SK-N-MC (cell line): Measurements from ENCODE around the gene AHR.
A peak's percentile ranks its signal among the peaks of the same experiment; 100 is the strongest.

Experiments
- DNase-seq: peaks from one replicate; pipeline ENCODE4 v3.0.0-alpha.2; 2011; ENCODE audit warnings: low read depth, low spot score
- H3K27ac ChIP-seq: fragments of 200-600 bp; sonication (generic); 2 replicates; pipeline ENCODE4 v1.5.1; 2016; ENCODE audit warnings: mixed run types
- H3K36me3 ChIP-seq: fragments of 200-600 bp; sonication (generic); 2 replicates; pipeline ENCODE4 v1.6.1; 2017; ENCODE audit warnings: antibody characterized with exemption, low read length, mixed read lengths; ENCODE audit not compliant: insufficient read depth
- H3K4me3 ChIP-seq: fragments of 200-600 bp; sonication (generic); 2 replicates; pipeline ENCODE4 v1.5.1; 2016
- H3K9ac ChIP-seq: fragments of 200-600 bp; sonication (generic); 2 replicates; pipeline ENCODE4 v1.8.0; 2017; ENCODE audit warnings: mixed run types, mixed read lengths; ENCODE audit not compliant: insufficient read length
- H3K9me3 ChIP-seq: fragments of 200-600 bp; sonication (generic); 2 replicates; pipeline ENCODE4 v1.6.1; 2017; ENCODE audit warnings: low read depth, mild to moderate bottlenecking, antibody characterized with exemption, low read length, moderate library complexity, mixed read lengths
- EZH2 ChIP-seq: fragments of 200-600 bp; sonication (generic); IDR thresholded peaks from one replicate; pipeline ENCODE4 v1.6.1; 2017; ENCODE audit warnings: antibody characterized with exemption
- FOXP2 ChIP-seq: optimal IDR thresholded peaks from 2 replicates; pipeline ENCODE3; 2011; ENCODE audit warnings: mild to moderate bottlenecking, moderate library complexity; ENCODE audit not compliant: insufficient read depth; ENCODE audit errors: extremely low read length, control extremely low read depth
- POLR2AphosphoS5 ChIP-seq: IDR thresholded peaks from 2 replicates; pipeline ENCODE4 v1.6.1; 2012; ENCODE audit warnings: mild to moderate bottlenecking, low read depth, low read length, borderline replicate concordance

The AHR gene

DNA sequence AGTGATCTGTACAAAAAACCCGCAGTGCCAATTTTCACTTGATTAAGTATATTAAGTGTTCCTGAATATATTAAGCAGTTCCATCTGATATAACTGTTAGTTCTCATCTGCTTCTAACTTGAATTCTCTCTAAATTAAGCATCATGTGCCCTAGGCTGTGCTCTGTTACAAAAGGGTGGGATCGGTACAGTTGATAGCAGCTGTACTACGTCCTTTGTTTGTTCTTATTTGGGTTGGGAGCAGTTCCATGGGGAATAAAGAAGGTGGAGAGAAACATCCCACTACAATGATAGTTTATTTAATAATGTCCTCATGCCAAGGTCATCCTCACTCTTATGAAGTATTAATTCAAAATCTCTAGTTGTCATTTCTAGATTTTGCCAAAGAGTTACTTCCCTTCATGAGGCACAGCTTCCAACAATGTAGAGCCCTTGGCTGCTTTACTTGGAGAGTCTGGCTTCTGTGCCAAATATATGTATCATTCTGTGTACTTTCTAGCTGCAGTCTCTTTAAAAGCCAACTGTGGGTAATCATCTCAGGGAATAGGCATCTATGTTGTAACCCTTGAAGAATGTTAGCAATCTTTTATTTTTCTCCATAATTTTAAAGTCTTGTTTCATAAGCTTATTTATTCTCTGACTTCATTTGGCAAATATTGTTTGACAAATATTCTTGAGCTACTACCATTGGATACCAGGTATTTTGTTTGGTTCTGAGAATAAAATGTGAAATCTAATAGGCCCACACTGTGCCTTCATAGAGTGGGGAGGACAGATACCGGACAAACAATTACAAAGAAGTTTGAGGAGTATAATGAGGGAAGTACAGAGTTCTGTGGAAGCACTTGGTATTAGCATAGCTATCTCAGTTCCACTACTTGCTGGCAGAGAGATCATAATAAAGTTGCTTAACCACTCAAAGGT lies 22.4 kb upstream of the AHR start:
- TF ChIP-seq EZH2 = no peak
- no peak for TF ChIP-seq POLR2AphosphoS5
- no peak for TF ChIP-seq FOXP2
- no peak for DNase-seq
- H3K4me3 ChIP-seq = peak overlapping the region; percentile 13; the same call in 1 of the 2 replicates
- H3K36me3 ChIP-seq = no peaks in the 10 kb centered on the region
- H3K9ac ChIP-seq = no peak overlapping the region
- H3K27ac ChIP-seq = peak overlapping the region; percentile 33; the same call in 1 of the 2 replicates
- H3K9me3 ChIP-seq = no peaks in the 10 kb centered on the region

DNA sequence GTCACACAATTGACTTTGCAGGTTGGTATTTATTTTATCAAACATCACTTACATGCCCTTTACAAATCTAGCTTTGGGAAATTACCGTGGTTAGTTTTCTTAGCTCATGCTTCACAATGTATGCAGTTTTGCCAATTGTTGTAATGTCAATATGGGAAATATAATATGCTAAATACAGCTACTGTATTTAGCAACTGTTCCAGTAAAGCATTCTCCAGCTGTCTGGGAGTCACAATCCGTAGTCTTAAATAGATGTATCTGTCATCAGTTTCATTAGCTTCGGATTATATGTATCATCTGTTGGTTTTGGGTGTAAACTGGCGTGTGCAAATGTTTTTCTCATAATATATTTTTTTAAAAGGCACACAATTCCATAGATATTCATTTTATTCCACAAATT lies 19.4 kb upstream of the AHR start:
- H3K36me3 ChIP-seq = no peaks in the 10 kb centered on the region
- no peak for DNase-seq

DNA sequence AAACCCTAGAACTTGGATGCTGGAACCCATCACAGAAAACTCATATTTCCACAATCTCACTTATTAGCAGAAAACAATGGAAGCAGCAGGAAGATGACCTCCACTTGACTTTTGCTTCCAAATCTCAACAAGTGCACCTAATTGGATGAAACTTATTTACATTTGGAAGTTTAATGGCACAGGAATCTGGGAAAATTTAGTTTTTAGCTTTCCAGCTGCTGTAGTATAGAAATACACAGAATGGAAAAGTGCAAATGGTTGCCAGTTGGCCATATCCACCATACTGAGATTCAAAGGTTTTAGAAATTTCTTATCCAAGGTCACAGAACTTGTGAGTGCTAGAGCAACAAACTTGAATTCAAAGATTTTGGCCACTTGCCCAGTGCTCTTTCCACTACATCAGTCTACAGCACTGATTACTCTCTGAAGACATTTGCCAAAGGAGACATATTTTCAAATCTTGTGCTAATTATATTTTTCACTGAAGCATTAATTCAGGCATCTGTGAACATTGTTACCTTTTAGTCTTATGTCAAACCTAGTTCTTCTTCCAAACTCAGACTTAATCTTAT lies 9.3 kb upstream of the AHR start:
- no peaks in the 10 kb centered on the region for H3K9me3 ChIP-seq
- no peak for TF ChIP-seq EZH2
- no peak for TF ChIP-seq FOXP2
- TF ChIP-seq POLR2AphosphoS5 = no peak
- no peaks in the 10 kb centered on the region for H3K36me3 ChIP-seq
- no peak overlapping the region for H3K27ac ChIP-seq
- DNase-seq = no peak
- H3K4me3 ChIP-seq = no peak overlapping the region
- no peak overlapping the region for H3K9ac ChIP-seq

More for the DNA sequence above, 19.4 kb upstream of the AHR start:
- no peaks in the 10 kb centered on the region for H3K9me3 ChIP-seq
- no peak overlapping the region for H3K4me3 ChIP-seq
- TF ChIP-seq POLR2AphosphoS5 = no peak
- no peak for TF ChIP-seq EZH2
- no peak for TF ChIP-seq FOXP2
- no peak overlapping the region for H3K9ac ChIP-seq
- H3K27ac ChIP-seq = no peak overlapping the region

DNA sequence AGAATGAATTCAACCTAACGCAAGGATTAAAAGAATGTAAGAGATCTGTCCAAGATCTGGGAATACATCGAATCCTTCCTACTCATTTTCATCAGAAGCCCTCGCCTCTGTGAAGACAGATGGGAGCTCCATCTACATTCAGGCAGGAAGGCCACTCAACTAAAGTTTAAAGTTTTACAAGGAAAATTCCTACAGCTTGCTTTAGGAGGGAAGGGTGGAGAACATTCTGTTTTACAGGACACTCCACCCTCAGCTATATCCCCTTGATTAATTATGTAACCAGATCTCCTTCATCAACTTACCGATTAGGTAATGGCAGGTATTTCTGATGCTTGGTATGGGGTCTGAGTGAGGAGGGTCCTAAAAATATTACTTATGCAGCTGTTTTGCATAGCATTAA lies 5.6 kb upstream of the AHR start:
- H3K9me3 ChIP-seq = no peaks in the 10 kb centered on the region
- H3K27ac ChIP-seq = no peak overlapping the region
- no peaks in the 10 kb centered on the region for H3K36me3 ChIP-seq
- TF ChIP-seq POLR2AphosphoS5 = no peak
- TF ChIP-seq EZH2 = no peak
- no peak for TF ChIP-seq FOXP2
- H3K4me3 ChIP-seq = no peak overlapping the region
- DNase-seq = no peak
- no peak overlapping the region for H3K9ac ChIP-seq

DNA sequence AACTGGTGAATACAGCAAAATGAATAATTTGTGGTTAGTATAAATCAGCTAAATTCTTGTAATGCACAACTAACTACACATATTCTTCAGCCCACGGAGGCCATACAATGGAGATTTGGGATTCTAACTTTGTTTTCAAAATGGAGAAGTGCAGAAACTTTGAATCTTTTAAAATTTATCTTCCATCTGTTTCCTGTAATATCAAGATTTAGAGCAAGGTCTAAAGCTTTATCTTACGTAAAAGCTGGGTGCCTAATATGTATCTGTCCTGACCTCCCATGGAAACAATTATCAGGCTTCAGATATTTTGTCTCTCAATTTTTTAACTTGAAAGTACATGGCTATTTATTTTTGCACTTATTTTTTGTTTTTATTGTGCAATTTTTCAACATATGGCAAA lies 5.0 kb upstream of the AHR start:
- Histone ChIP-seq H3K27ac (no peak overlapping the region), H3K4me3 (no peak overlapping the region), H3K36me3 (no peaks in the 10 kb centered on the region), H3K9me3 (no peaks in the 10 kb centered on the region), H3K9ac (no peak overlapping the region)
- no peak for DNase-seq
- TF ChIP-seq FOXP2 (no peak), EZH2 (no peak), POLR2AphosphoS5 (no peak)

DNA sequence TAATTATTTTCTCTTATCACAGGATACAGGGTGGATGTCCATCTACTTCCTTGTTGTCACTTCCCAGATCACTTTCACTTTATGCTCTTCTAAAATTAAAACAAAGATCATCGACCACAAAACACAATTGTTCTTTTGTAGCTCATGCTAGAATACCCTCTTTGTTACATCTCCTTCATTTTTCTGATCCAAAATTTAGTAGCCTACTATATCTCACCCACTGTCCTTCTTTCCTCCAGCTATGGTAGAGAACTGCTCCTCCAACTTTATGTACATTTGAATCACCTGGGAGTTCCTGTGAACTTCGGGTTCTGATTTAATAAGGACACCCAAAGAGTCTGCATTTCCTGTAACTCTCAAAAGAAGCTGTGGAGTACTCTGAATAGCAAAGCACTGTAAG lies 1.2 kb upstream of the AHR start:
- Histone ChIP-seq H3K36me3 (no peaks in the 10 kb centered on the region), H3K9me3 (no peaks in the 10 kb centered on the region), H3K27ac (no peak overlapping the region), H3K9ac (no peak overlapping the region), H3K4me3 (no peak overlapping the region)
- DNase-seq = no peak
- TF ChIP-seq EZH2 (no peak), POLR2AphosphoS5 (no peak), FOXP2 (no peak)

DNA sequence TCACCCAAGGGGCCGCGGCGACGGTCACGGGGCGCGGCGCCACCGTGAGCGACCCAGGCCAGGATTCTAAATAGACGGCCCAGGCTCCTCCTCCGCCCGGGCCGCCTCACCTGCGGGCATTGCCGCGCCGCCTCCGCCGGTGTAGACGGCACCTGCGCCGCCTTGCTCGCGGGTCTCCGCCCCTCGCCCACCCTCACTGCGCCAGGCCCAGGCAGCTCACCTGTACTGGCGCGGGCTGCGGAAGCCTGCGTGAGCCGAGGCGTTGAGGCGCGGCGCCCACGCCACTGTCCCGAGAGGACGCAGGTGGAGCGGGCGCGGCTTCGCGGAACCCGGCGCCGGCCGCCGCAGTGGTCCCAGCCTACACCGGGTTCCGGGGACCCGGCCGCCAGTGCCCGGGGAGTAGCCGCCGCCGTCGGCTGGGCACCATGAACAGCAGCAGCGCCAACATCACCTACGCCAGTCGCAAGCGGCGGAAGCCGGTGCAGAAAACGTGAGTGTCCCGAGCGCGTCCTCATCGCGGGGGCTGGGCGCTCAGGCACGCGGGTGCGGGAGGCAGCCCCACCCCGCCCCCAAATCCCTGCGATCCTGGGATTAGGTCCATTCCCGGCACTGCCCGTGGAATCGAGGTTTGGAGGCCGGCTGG lies 509 bp downstream of the AHR start:
- no peak overlapping the region for H3K27ac ChIP-seq
- DNase-seq = no peak
- H3K36me3 ChIP-seq = no peaks in the 10 kb centered on the region
- H3K4me3 ChIP-seq = peak overlapping the region; percentile 85
- TF ChIP-seq FOXP2 (no peak), EZH2 (no peak), POLR2AphosphoS5 (no peak)
- H3K9me3 ChIP-seq = no peaks in the 10 kb centered on the region
- peak overlapping the region; percentile 69 for H3K9ac ChIP-seq

DNA sequence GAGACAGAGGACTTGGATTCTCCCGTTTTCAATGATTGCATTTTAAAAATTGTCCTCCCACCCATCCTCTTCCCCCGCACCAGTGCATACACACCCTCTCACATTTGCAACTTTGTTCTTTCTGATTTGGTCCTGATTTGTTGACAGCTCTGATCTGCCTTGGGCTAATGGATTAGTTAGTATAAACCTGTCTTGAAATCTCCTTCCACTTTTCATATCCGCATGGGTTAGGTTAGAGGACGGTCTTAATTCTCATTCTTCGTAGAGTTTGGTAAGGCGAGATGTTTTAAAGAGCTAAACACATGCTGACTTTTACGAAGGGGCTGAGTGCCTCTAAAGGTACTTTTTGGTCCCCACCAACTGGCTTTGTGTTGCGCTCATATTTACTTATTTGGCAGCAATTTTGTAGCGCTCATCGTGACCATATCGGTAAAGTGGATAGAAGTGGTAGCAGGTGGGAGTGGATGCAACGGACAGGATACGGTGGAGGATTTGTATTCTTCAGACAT lies 1.1 kb downstream of the AHR start:
- no peak for DNase-seq
- no peaks in the 10 kb centered on the region for H3K9me3 ChIP-seq
- no peak overlapping the region for H3K27ac ChIP-seq
- peak overlapping the region; percentile 69 for H3K9ac ChIP-seq
- peak overlapping the region; percentile 85 for H3K4me3 ChIP-seq
- TF ChIP-seq POLR2AphosphoS5 (no peak), EZH2 (no peak), FOXP2 (no peak)
- H3K36me3 ChIP-seq = no peaks in the 10 kb centered on the region
